Body of pancreas (tissue), 4 donors: ENCODE results near the gene FAU.

Experiments used
- CTCF ChIP-seq, 7 experiments: fragments of 450-650 bp in 4 of 7; fragments of 200-600 bp in 3 of 7; sonication (generic) in 3 of 7; IDR thresholded peaks; one replicate each; pipeline ENCODE4 v1.5.1; 2016 to 2019; ENCODE audit warnings: antibody characterized with exemption in 7 of 7
- POLR2A ChIP-seq, 3 donors: fragments of 450-650 bp; IDR thresholded peaks; one replicate each; pipeline ENCODE4 v1.6.1; 2016; ENCODE audit warnings: antibody characterized with exemption in 3 of 3, mild to moderate bottlenecking in 2 of 3

- no peak for TF ChIP-seq CTCF (IDR thresholded peaks at IDR 0.05)
- no peak for TF ChIP-seq POLR2A (IDR thresholded peaks at IDR 0.05)
Measured at GRCh38 chr11:65160643-65161042, 38.7 kb upstream of the FAU start.
